HG03457 (cell line): Measurements from ENCODE around the gene CABCOCO1.
"Not testable (repeated sequence)": the region's sequence is repeated elsewhere in the genome, so short reads cannot be mapped to it uniquely, and the experiment has no call there.

Source experiments
- ATAC-seq: cut with Tn5 transposase; IDR thresholded peaks from one replicate; pipeline ENCODE4 v1.9.1; 2021; ENCODE audit warnings: moderate number of reproducible peaks; ENCODE audit not compliant: unreplicated experiment

Gene CABCOCO1

GRCh38 chr10:61705022-61705613 is 42.4 kb downstream of the CABCOCO1 start:
- no peak for ATAC-seq

GRCh38 chr10:61708846-61709245 is 46.1 kb downstream of the CABCOCO1 start:
- no peak for ATAC-seq

GRCh38 chr10:61712105-61712504 is 49.4 kb downstream of the CABCOCO1 start:
- ATAC-seq = not testable (repeated sequence)

GRCh38 chr10:61719475-61719874 is 56.7 kb downstream of the CABCOCO1 start:
- ATAC-seq = not testable (repeated sequence)

GRCh38 chr10:61719906-61720305 is 57.2 kb downstream of the CABCOCO1 start:
- no peak for ATAC-seq

- ATAC-seq = no peak
Measured at GRCh38 chr10:61721431-61721830, 58.7 kb downstream of the CABCOCO1 start.

- not testable (repeated sequence) for ATAC-seq
Measured at GRCh38 chr10:61725221-61725620, 62.5 kb downstream of the CABCOCO1 start.

GRCh38 chr10:61729596-61729995 is 66.9 kb downstream of the CABCOCO1 start:
- ATAC-seq = no peak

- no peak for ATAC-seq
Measured at GRCh38 chr10:61730671-61731070, 67.9 kb downstream of the CABCOCO1 start.

GRCh38 chr10:61731638-61732037 is 68.9 kb downstream of the CABCOCO1 start:
- ATAC-seq = no peak

GRCh38 chr10:61732629-61733278 is 70.0 kb downstream of the CABCOCO1 start:
- ATAC-seq = no peak

- no peak for ATAC-seq
Measured at GRCh38 chr10:61733358-61733940, 70.7 kb downstream of the CABCOCO1 start.

- ATAC-seq = no peak
Measured at GRCh38 chr10:61735882-61736281, 73.2 kb downstream of the CABCOCO1 start.

- ATAC-seq = not testable (repeated sequence)
Measured at GRCh38 chr10:61737455-61737854, 74.7 kb downstream of the CABCOCO1 start.

GRCh38 chr10:61742812-61743211 is 80.1 kb downstream of the CABCOCO1 start:
- no peak for ATAC-seq

- ATAC-seq = no peak
Measured at GRCh38 chr10:61744469-61744868, 81.7 kb downstream of the CABCOCO1 start.

- ATAC-seq = no peak
Measured at GRCh38 chr10:61746377-61746776, 83.6 kb downstream of the CABCOCO1 start.

- ATAC-seq = no peak
Measured at GRCh38 chr10:61747307-61747706, 84.6 kb downstream of the CABCOCO1 start.

- no peak for ATAC-seq
Measured at GRCh38 chr10:61749291-61749690, 86.6 kb downstream of the CABCOCO1 start.

- no peak for ATAC-seq
Measured at GRCh38 chr10:61750943-61751471, 88.3 kb downstream of the CABCOCO1 start.

GRCh38 chr10:61751599-61751998 is 88.9 kb downstream of the CABCOCO1 start:
- no peak for ATAC-seq
